GM21717 (cell line): ENCODE data around the gene FLII.
"Not testable (repeated sequence)": the region's sequence is repeated elsewhere in the genome, so short reads cannot be mapped to it uniquely, and the experiment has no call there.

ENCODE experiments used
- ATAC-seq: cut with Tn5 transposase; IDR thresholded peaks from one replicate; pipeline ENCODE4 v1.9.1; 2021; ENCODE audit warnings: mild to moderate bottlenecking, moderate library complexity; ENCODE audit not compliant: unreplicated experiment

Gene FLII

DNA sequence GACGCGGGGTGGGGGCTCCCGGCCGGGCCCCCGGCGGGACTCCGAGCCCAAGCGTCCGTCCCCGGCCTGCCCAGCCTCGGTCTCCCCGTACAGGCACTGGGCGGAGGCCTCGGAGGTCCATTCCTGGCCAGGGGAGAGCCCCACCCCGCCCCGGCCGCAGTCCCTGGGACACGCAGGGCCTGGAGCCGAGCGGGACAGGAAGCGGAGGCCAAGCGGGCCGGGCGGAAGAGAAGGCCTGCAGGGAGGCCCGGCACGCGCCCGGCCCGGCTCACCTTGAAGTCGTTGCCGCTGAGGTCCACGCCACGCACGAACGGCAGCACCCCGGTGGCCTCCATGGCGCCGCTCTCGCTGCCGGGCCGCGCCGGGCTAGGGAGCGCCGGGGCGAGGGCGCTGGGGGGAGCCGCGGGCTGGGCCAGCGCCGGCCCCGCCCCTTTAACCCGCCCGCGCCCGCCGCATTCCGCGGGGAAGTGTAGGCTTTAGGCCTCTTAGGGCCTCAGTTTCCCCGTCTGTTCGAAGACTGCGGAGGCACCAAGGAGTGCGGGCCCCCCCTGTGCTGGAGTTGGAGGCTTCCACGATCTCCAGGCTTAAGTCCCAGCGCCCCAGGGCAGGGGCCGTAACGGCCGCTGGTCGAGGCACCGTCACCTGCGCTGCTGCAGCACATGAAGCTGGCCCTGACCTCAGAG is at the start of gene FLII:
Gene FLII (minus strand): TSS at position 383 of the 683 bp plus-strand sequence. CDS start 48 bp downstream, at position 335.
- no peak for ATAC-seq

DNA sequence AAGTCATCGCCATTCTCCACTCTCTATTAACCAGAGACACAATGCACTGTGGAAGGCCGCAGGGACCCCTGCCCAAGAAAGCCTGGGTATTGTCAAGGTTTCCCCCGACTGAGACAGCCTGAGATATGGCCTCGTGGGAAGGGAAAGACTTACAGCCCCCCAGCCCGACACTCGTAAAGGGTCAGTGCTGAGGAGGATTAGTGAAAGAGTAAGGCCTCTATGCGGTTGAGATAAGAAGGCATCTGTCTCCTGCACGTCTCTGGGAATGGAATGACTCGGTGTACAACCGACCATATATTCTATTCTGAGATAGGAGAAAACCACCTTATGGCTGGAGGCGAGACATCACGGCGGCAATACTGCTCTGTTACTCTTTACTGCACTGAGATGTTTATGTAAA is 44.7 kb upstream of the FLII start:
- ATAC-seq, result not testable (repeated sequence)

DNA sequence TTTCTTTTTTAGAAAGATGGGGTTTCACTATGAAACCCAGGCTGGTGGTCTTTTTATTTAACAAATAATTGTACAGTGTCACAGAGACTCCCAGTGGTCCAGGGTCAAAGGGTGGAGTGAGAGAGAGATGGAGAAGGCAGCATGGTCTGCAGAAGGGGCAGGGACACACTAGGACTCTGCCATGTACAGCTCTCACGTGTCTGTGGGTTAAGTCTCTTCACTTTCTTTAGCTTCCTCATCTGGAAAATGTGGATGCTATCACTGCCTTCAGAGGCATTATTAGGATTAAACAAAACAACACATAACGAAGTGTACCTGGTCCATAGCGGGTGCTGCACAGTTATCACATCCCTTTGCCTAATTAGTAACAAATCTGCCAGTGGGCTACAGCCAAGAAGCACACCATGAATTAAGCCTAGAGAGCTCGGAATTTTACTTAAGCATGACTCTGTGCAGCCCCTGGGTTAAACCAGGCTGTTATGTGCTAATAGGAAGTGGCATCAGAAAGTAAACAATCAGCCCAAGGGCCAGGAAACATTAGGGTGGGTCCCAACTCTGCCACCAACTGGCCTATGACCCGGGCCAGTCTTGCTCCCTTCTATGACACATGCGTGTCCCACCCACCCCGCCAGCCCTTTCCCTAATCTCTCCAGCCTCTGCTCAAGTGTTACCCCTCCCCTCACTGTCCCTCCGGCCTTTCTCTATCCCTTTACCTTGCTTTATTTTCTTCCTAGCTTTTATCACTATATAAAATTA is 42.4 kb upstream of the FLII start:
- no peak for ATAC-seq

DNA sequence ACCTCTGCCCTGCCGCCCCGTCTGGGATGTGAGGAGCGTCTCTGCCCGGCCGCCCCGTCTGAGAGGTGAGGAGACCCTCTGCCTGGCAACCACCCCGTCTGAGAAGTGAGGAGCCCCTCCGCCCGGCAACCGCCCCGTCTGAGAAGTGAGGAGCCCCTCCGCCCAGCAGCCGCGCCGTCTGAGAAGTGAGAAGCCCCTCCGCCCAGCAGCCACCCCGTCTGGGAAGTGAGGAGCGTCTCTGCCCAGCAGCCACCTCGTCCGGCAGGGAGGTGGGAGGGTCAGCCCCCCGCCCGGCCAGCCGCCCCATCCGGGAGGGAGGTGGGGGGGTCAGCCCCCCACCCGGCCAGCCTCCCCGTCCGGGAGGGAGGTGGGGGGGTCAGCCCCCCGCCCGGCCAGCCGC is 39.5 kb upstream of the FLII start:
- not testable (repeated sequence) for ATAC-seq

DNA sequence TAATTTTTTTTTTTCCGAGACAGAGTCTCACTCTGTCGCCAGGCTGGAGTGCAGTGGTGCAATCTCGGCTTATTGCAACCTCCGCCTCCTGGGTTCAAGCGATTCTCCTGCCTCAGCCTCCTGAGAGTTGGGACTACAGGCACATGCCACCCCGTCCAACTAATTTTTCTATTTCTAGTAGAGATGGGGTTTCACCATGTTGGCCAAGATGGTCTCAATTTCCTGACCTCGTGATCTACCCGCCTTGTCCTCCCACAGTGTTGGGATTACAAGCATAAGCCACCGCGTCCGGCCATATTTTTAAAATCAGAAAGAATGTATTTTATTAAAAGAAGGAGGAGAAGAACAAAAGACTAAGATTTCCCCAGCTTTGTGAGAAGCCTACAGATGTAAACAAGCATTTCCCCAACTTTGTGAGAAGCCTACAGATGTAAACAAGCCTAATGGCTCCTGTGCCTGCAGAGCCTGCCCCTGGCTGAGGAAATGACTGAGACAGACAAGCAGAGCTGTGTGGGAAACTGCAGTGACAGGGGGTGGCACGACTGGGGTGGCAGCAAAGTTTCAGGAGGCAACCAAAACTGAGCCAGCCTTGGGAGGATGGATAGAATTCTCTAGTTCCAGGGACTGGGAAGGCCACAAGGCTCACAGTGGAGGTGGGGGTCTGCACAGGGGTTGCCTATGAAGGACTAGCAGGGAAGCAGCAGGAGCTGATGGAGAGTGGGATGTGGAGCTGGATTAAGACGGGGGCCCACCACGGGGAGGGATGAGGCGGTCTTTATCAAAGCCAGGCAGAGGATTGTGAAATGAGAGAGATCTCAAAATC is 33.4 kb upstream of the FLII start:
- no peak for ATAC-seq

DNA sequence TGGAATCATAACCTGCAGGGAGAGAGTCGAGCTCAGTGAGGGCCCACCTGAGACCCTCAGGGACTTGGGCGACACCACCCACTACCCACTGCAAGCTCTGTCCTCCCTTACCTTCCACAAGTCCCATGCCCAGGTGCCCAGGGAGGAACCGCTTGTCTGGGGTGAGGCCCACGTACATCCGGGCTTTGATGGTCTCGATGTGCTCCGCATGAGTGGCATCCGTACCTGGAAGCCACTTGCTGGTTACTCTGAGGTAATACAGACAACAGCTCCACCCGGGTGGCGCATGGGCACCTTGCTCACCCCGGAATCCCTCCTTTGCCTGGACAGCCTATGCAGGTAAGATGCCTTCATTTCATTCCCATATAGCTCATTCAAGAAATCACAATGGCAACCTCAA is 26.8 kb upstream of the FLII start:
- no peak for ATAC-seq

DNA sequence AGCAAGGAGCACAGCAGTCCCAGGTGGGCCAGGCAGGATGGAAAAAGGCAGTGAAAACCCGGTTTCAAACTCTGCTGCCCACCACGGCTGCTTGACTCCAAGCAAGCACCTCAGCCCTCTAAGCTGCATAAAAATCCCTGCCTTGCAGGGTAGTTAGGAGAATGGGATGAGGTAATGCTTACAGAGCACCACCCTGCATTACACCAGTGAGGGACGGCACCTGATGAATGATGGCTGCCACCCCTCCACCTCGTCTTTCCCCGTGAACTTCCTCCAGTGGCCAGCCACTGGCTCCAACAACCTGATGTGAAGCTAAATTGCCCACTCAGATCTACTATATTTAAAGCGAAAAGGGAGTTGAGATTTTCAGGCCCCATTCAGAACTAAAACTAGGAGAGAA is 23.2 kb upstream of the FLII start:
- ATAC-seq, result no peak

DNA sequence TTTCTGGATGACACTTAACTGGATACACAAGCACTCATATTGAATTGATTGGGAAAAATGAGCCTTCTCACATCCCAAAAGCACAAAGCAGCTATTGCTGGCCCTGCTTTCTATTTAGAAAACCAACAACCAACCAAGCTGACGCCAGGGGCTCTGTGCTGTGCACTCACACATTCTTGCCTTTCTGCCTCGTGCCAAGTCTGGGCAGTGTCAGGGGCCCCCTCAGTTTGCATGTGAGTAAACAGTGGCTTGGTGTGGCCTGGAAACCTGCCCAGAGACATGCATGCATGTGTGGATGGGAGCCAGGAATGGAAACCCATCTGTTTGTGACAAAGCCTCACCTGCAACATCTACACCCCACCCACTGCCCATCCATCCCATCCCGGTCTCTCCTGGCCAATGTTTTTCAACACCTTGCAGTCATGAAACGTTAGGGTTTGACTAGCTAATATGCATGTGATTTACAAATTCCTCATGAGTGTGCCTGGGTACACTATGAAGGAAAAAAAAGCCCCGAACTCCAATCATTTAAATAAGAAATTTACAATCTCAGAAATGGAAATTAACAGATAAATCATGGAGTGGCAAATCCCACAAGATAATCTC is 22.3 kb upstream of the FLII start:
- no peak for ATAC-seq

DNA sequence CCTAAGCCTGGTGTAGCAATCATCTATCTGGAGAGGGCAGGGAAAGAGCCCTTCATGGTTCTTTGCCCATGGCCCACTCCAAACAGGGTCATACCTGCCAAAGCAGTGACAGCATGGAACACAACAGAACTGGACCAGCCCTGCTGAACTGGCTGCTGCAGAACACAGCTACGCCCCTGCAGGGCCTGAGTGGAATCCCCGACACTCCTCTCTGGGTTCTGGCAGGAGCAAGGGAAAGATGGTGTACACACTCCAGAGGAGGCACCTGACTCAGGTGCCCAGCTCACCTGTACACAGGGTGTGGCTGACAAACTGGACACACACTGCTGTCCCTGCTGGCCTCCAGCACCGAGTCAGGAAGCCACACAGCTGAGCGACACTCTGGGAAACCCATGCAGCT is 21.7 kb upstream of the FLII start:
- no peak for ATAC-seq

DNA sequence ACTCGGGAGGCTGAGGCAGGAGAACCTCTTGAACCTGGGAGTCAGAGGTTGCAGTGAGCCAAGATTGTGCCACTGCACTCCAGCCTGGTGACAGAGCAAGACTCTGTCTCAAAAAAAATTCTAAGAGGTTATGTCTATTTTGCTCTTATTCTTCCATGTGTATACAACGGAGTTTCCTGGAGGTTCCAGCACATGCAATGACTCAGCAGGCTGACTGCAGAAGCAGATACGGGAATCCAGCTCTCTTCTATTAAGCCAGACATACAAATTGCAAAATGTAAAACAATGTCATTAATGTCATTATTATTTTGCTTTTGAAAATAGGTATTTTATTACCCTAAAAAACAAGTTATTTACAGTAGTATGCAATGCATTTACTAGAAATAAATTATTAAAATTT is 20.3 kb upstream of the FLII start:
- no peak for ATAC-seq

DNA sequence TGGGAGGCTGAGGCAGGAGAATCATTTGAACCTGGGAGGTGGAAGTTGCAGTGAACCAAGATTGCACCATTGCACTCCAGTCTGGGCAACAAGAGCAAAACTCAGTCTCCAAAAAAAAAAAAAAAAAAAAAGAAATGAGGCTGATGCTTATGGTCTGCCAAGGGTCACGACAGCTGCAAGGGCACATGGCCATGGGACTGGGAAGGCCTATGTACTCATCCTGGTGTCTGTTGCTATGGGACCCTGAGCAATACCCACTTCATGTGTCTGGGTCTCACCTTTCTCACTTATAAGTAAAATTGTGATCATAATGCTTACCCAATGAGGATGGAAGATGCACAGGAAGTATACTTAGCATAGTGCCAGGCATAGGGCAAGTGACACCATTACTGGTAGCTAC is 18.5 kb upstream of the FLII start:
- no peak for ATAC-seq

DNA sequence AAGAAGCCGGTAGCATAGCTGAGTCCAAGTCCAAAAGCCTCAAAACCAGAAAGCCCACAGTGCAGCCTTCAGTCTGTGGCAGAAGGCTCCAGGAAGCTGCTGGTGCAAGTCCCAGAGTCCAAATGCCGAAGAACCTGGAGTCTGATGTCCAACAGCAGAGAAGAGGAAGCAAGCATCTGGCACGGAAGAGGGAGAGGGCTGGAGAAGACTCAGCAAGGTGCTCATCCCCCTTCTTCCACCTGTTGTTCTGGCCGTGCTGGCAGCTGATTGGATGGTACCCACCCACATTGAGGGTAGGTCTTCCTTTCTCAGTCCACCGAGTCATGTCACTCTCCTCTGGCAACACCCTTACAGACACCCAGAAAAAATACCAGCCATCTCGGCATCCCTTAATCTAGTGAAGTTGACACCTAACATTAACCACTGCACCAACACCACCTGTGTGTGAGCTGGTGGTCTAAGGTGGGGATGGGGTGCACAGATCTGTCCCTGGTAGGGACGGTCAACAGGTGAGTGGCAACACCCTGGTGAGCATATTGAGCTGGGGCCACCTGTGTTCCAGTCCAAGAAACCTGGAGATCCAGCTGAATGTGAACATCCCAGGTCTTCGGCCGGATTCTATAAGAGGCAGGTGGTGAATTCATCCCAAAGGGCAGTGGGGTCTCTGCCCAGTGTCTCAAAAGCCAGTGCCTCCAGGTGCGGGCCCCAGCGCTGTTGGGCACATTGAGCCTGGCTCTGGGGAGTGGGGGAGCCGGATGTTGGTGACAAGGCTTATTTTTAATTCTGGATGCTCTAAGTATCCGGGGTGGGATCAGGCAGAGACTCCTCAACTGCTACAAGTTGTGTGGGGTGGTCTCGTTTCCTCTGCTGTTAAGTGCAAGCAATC is 11.8 kb upstream of the FLII start:
- ATAC-seq, result no peak

DNA sequence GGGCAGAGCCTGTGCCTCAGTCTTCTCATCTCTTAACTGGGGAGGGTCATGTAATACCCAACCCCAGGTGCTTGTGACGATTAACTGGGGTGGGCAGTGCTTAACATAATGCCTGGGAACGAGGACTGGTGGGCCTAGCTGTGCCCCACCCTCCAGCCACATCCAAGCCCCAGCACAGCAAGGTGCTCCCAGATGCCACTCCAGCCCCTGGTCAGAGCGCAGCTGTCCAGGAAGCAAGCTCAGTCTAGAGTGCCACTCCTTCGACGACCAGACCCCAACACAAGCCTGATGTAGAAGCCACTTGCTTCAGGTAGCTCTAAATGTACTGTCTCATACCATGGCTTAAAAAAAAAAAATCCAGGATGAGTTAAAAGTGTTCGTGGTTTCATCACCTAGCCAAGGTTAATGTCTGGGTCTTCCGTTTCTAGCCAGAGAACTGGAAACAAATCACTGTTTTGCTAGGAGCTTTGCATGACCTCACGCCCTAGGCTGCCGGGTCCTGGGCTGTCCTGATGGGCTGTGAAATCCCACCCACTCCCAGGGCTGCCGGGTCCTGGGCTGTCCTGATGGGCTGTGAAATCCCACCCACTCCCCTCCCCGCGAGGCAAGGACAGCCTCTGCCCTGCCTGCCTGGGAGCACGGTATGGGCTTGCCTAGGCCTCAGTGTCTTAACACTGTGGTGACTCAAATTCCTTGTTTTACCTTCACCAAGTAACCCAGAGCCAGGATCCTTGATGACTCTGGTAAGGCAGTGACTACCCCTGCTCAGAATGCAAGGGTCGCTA is 9.6 kb upstream of the FLII start:
- ATAC-seq, result no peak

DNA sequence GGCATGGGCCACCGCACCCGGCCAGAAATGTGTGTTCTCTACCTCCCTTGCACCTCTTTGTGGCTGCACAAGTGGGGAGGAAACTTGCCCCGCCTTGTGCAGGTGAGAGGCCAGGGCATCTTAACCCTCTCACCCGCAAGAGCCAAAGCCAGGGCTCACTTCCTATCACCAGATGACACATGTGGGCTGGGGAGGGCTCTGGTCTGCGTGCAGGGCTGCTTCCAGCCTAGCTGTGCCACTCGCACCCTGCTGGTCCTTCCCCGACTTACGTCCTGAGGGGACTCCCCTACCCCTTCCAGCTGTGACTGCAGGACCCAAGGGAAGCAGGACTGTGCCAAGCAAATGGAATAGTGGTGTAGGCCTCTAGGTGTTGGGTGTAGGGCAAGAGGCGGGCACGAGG is 8.8 kb upstream of the FLII start:
- ATAC-seq, result no peak

DNA sequence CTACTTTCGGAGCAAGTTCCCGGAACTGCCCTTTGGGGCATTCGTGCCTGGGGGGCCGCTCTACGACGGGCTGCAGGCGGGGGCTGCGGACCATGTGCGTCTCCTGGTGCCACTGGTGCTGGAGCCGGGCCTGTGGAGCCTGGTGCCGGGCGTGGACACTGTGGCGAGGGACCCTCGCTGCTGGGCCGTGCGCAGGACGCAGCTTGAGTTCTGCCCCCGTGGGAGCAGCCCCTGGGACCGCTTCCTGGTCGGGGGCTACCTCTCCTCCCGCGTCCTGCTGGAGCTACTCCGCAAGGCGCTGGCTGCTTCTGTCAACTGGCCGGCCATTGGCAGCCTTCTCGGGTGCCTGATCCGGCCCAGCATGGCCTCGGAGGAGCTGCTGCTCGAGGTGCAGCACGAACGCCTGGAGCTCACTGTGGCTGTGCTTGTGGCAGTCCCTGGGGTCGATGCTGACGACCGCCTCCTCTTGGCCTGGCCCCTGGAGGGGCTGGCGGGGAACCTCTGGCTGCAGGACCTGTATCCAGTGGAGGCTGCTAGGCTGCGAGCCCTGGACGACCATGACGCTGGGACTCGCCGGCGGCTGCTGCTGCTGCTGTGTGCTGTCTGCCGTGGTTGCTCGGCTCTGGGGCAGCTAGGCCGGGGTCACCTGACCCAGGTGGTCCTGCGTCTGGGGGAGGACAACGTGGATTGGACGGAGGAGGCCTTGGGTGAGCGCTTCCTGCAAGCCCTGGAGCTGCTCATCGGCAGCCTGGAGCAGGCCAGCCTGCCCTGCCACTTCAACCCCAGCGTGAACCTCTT is 5.5 kb upstream of the FLII start:
- ATAC-seq, result no peak

DNA sequence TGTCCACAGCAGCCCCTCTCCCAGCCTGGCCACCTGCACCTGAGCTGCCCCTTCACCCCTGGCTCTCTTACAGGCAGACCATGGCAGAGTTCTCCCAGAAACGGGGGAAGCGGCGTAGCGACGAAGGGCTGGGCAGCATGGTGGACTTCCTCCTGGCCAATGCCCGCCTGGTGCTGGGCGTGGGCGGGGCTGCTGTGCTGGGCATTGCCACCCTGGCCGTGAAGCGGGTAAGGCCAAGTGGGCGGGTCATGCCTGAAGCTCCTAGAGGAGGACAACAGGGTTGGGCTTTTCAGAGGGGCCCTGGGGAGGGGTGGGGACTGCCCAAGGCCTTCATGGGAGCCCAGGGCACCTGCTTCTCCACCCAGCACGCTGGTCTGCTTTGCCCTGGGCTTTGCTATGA is 4.1 kb upstream of the FLII start:
- ATAC-seq, result no peak

DNA sequence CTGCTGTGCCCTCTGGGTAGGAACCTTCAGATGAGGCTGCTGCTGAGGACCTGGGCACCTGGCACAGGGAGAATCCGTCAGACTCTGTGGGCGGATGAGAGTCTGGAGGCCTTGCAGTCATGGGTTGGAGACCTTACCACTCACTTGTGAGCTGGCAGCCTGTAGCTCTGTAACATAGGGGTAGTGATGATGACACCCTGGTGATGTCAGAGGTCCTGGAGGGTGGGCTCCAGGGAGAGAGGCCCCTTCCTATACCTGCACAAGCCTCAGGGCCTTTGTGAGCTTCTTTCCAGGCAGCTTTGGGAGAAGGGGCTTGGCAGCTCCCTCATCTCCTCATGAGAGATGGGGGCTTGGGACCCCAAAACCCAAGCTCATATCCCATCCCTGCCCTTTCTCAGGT is 3.6 kb upstream of the FLII start:
- ATAC-seq, result no peak

DNA sequence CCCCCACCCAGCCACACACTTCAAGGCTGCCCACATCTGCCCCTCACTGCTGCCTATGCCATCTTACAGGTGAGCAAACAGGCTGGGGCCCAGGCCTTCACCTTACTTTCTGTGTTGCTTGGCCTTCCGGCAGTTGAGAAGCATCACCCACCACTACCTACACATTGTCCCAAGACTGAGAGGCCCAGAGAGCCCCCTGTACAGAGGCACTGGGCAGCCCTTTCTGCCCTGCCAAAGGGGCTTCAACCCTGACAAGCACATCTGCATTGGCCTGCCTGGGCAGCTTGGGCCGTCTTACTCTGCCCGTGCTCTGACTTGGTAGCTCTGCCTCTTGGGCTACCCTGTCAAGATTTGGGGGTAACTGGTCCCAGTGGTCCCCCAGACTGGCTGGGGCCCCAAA is 3.1 kb upstream of the FLII start:
- no peak for ATAC-seq

DNA sequence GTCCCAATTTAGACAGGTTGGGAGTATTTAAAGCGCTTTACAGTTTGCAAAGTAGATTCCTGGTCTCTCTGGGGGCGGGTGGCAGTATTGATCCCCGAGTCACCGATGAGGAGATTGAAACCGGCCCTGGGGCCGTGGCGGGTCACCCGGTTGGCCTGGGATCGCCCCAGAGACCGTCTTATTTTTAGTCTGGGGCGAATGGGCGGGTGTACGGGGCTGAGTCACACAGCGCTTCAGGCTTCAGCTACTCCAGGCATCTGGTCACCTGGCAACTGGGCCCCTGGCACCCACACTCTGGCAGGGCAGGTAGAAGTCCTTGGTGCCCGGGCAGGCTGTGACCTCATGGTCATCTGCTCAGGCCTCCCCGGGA is 2.6 kb upstream of the FLII start:
- ATAC-seq, result peak; percentile 11
